Measurements from ENCODE around the gene TFAM. TPM values are rescaled to one million over a fixed set of nuclear protein-coding genes. Genes with fewer than 3 reads are reported as not detected.

TFAM gene
- total and polyA plus RNA-seq, 2 of the 8 experiments (the other 6 are each of a cell fraction or from before 2014, with no cell fraction given), result 29.3 to 97.3 TPM

DNA sequence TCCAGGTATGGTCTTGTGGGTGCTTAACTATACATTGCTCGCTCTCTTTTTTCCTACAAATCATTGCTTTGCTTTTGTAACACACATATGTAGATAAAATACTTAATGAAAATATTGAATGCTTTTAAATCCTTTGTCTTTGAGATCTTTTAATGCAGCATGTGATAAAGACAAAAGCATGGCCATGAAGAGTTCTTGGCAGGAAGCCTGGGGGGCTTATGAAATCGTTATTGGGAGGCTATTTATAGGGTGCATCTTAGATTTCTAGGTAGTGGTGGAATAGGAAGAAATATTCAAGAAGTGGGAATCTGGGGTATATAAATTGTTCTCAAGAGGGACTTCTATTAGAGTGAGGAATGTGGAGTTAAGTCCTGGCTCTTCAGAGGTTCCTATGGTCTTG is 28.5 kb upstream of the TFAM start:
- no peak overlapping the region for H4K8ac ChIP-seq (ENCODE audit: extremely low read depth, insufficient read depth, low read length)
- no peak overlapping the region for H3K27ac ChIP-seq (ENCODE audit: low read depth, low read length)
- peaks cover 0 to 4% (median 0%) of the 10 kb centered on the region in 4 experiments; a peak in 1 of 8 replicates for H3K36me3 ChIP-seq (ENCODE audit: control insufficient read depth in 2 of 4, insufficient read depth in 4 of 4, low read length in 3 of 4)
- FAIRE-seq (no peak), DNase-seq (ENCODE audit: low read depth in 1 of 2, low spot score in 2 of 2) (no peak)
- peaks cover 0 to 3% of the 10 kb centered on the region in 2 experiments for H4K20me1 ChIP-seq (replicated peaks in 1 of 2; ENCODE audit: control insufficient read depth in 1 of 2, insufficient read depth in 2 of 2, low read length in 2 of 2)
- no peak overlapping the region for H4K91ac ChIP-seq (replicated peaks; ENCODE audit: insufficient read length, low read length)
- H3K79me1 ChIP-seq (ENCODE audit: low read depth, low read length), result no peaks in the 10 kb centered on the region; the same call in 1 of the 2 replicates
- H4K5ac ChIP-seq (ENCODE audit: insufficient read length, low read depth, low read length), result no peak overlapping the region
- no peak overlapping the region for H3K14ac ChIP-seq (ENCODE audit: insufficient read length)
- H3K4me3 ChIP-seq (ENCODE audit: extremely low read depth in 1 of 4, insufficient read depth in 2 of 4, low read depth in 3 of 4, low read length in 4 of 4), result no peak overlapping the region
- POLR2A ChIA-PET (ENCODE audit: partially characterized antibody), result no interaction called here
- no peak overlapping the region for H2AK5ac ChIP-seq (ENCODE audit: low read depth, low read length)
- H3K79me2 ChIP-seq (ENCODE audit: control insufficient read depth in 1 of 2, insufficient read depth in 2 of 2, low read length in 2 of 2), result peaks cover 0 to 52% of the 10 kb centered on the region in 2 experiments; a peak in 2 of 4 replicates
- TF ChIP-seq POU5F1 (IDR thresholded peaks at IDR 0.05; ENCODE audit: low read depth, low read length) (no peak), RAD21 (IDR thresholded peaks at IDR 0.05 in 1 of 2, conservative IDR thresholded peaks at IDR 0.05 in 1 of 2; ENCODE audit: low read depth in 2 of 2, low read length in 2 of 2) (no peak), KDM4A (IDR thresholded peaks at IDR 0.05; ENCODE audit: low read depth, low read length, severe bottlenecking) (no peak), CBX8 (IDR thresholded peaks at IDR 0.05; ENCODE audit: borderline replicate concordance, low read depth, low read length) (no peak), BACH1 (IDR thresholded peaks at IDR 0.05; ENCODE audit: low read length) (no peak), TEAD4 (IDR thresholded peaks at IDR 0.05; ENCODE audit: low read depth, low read length) (no peak), CTBP2 (IDR thresholded peaks at IDR 0.05; ENCODE audit: borderline replicate concordance, insufficient read depth, insufficient read length, low read length) (no peak), MAX (IDR thresholded peaks at IDR 0.05) (no peak), SIN3A (conservative IDR thresholded peaks at IDR 0.05 in 1 of 2, IDR thresholded peaks at IDR 0.05 in 1 of 2; ENCODE audit: low read depth in 1 of 2, low read length in 2 of 2) (no peak), EGR1 (IDR thresholded peaks at IDR 0.05; ENCODE audit: borderline replicate concordance, low read depth, low read length) (no peak), RNF2 (IDR thresholded peaks at IDR 0.05; ENCODE audit: borderline replicate concordance, low read depth, low read length, missing control alignments, poor library complexity, severe bottlenecking) (no peak), BRCA1 (IDR thresholded peaks at IDR 0.05; ENCODE audit: low read depth, low read length) (no peak), SP1 (IDR thresholded peaks at IDR 0.05; ENCODE audit: low read depth, low read length) (no peak)
- no peaks in the 10 kb centered on the region for H3K9me3 ChIP-seq (ENCODE audit: insufficient read depth in 2 of 2, low read depth in 1 of 2, low read length in 1 of 2)
- H3K4me2 ChIP-seq (ENCODE audit: insufficient read depth in 1 of 2, low read depth in 2 of 2, low read length in 2 of 2), result no peak overlapping the region
- H3K4me1 ChIP-seq (replicated peaks in 1 of 4; ENCODE audit: control insufficient read depth in 3 of 4, insufficient read depth in 4 of 4, low read length in 3 of 4), result no peaks in the 10 kb centered on the region; a peak in 1 of 7 replicates
- no peak overlapping the region for H3K4ac ChIP-seq (replicated peaks; ENCODE audit: insufficient read length, low read depth, low read length)
- H3K9ac ChIP-seq (replicated peaks in 1 of 4; ENCODE audit: extremely low read depth in 1 of 4, low read depth in 3 of 4, low read length in 3 of 4), result no peak overlapping the region
- no peak overlapping the region for H2BK120ac ChIP-seq (replicated peaks; ENCODE audit: low read depth, low read length)
- no peak overlapping the region for H3K18ac ChIP-seq (ENCODE audit: extremely low read depth, low read length)
- WGBS, 2 experiments (ENCODE audit: extremely low coverage in 1 of 2, insufficient coverage in 1 of 2, insufficient read length in 1 of 2, insufficient replicate concordance in 2 of 2, low coverage in 1 of 2, low lambda C conversion rate in 2 of 2, missing lambda C conversion rate in 1 of 2), result 90% methylated on average over 2 of the region's 2 CpGs; no CpG with 5 or more reads in 1 of the 2 experiments
- no peak overlapping the region for H3K56ac ChIP-seq (replicated peaks; ENCODE audit: insufficient read length, low read depth, low read length)
- no peak overlapping the region for H2BK5ac ChIP-seq (ENCODE audit: low read depth, low read length)
- no peak overlapping the region for H2AFZ ChIP-seq (ENCODE audit: low read length)
- CTCF ChIA-PET (ENCODE audit: partially characterized antibody), result interaction anchor here (0.6 to 1.3 kb wide), 2 partner anchors 44 to 57 kb away, joined by 3 read pairs; no protein-coding TSS in a partner anchor
- no peak overlapping the region for H2BK12ac ChIP-seq (ENCODE audit: low read depth, low read length)
- H2BK15ac ChIP-seq (ENCODE audit: low read length), result no peak overlapping the region
- no peaks in the 10 kb centered on the region for H3K27me3 ChIP-seq (replicated peaks in 1 of 4; ENCODE audit: control insufficient read depth in 3 of 4, extremely low read depth in 1 of 4, insufficient read depth in 3 of 4, low read length in 3 of 4)
- no peaks in the 10 kb centered on the region for H3K23me2 ChIP-seq (ENCODE audit: low read depth, low read length)
- no peak overlapping the region for H3K23ac ChIP-seq (ENCODE audit: insufficient read length)
- no peak overlapping the region for H2BK20ac ChIP-seq (ENCODE audit: low read length)

Data from H1 (cell line).